Mesendoderm (in vitro differentiated cells): Measurements from ENCODE around the gene SNX19.

ENCODE experiments used
- DNase-seq: peaks from one replicate; pipeline ENCODE4 v3.0.0; 2013
- H2AK5ac ChIP-seq: 2 replicates; pipeline ENCODE4 v1.6.1; 2013; ENCODE audit warnings: low read length, inconsistent platforms
- H2BK120ac ChIP-seq: 2 replicates; pipeline ENCODE4 v1.6.1; 2013; ENCODE audit warnings: low read depth, mild to moderate bottlenecking, low read length, moderate library complexity, mixed read lengths
- H2BK15ac ChIP-seq: replicated peaks from 2 replicates; pipeline ENCODE4 v1.6.1; 2013; ENCODE audit warnings: low read depth, mild to moderate bottlenecking, moderate library complexity
- H2BK5ac ChIP-seq: 2 replicates; pipeline ENCODE4 v1.6.1; 2013; ENCODE audit warnings: low read length, inconsistent platforms
- H3K18ac ChIP-seq: 2 replicates; pipeline ENCODE4 v1.6.1; 2013; ENCODE audit warnings: mild to moderate bottlenecking, low read length, mixed read lengths
- H3K23ac ChIP-seq: one replicate; pipeline ENCODE4 v1.6.1; 2013; ENCODE audit warnings: low read length
- H3K27ac ChIP-seq: 2 replicates; pipeline ENCODE4 v1.5.1; 2013; ENCODE audit warnings: low read depth, mild to moderate bottlenecking, inconsistent platforms, low read length, moderate library complexity
- H3K27me3 ChIP-seq: 2 replicates; pipeline ENCODE4 v1.6.1; 2013; ENCODE audit warnings: low read length, control low read depth, mild to moderate bottlenecking, inconsistent platforms; ENCODE audit not compliant: insufficient read depth, poor library complexity
- H3K36me3 ChIP-seq: 2 replicates; pipeline ENCODE4 v1.6.1; 2013; ENCODE audit warnings: low read length, inconsistent platforms; ENCODE audit not compliant: control insufficient read depth, insufficient read depth
- H3K4ac ChIP-seq: one replicate; pipeline ENCODE4 v1.6.1; 2013; ENCODE audit warnings: low read depth, mild to moderate bottlenecking, low read length, moderate library complexity
- H3K4me1 ChIP-seq: 2 replicates; pipeline ENCODE4 v1.6.1; 2013; ENCODE audit warnings: low read depth, low read length, inconsistent platforms; ENCODE audit not compliant: control insufficient read depth
- H3K4me2 ChIP-seq: 2 replicates; pipeline ENCODE4 v1.6.1; 2013; ENCODE audit warnings: low read length
- H3K4me3 ChIP-seq: 2 replicates; pipeline ENCODE4 v1.5.1; 2013; ENCODE audit warnings: mild to moderate bottlenecking, low read length
- H3K56ac ChIP-seq: one replicate; pipeline ENCODE4 v1.6.1; 2013; ENCODE audit warnings: low read length
- H3K79me1 ChIP-seq: 2 replicates; pipeline ENCODE4 v1.6.1; 2013; ENCODE audit warnings: low read length, inconsistent platforms
- H3K79me2 ChIP-seq: 2 replicates; pipeline ENCODE4 v1.6.1; 2013; ENCODE audit warnings: mild to moderate bottlenecking, low read length; ENCODE audit not compliant: control insufficient read depth, insufficient read depth
- H3K9ac ChIP-seq: 2 replicates; pipeline ENCODE4 v1.6.1; 2013; ENCODE audit warnings: low read length, inconsistent platforms
- H4K5ac ChIP-seq: one replicate; pipeline ENCODE4 v1.6.1; 2013; ENCODE audit warnings: low read length
- H4K8ac ChIP-seq: one replicate; pipeline ENCODE4 v1.6.1; 2013; ENCODE audit warnings: low read depth, mild to moderate bottlenecking, control low read depth, low read length, moderate library complexity
- WGBS: extraction: QIAGEN DNeasy Blood & Tissue Kit; methylation state at CpG from one replicate; pipeline ENCODE4 v1.1.7; 2013; ENCODE audit warnings: low lambda C conversion rate, missing lambda C conversion rate; ENCODE audit not compliant: insufficient coverage; ENCODE audit errors: extremely low coverage; 5-methylcytosine and 5-hydroxymethylcytosine counted together

The SNX19 gene

DNA sequence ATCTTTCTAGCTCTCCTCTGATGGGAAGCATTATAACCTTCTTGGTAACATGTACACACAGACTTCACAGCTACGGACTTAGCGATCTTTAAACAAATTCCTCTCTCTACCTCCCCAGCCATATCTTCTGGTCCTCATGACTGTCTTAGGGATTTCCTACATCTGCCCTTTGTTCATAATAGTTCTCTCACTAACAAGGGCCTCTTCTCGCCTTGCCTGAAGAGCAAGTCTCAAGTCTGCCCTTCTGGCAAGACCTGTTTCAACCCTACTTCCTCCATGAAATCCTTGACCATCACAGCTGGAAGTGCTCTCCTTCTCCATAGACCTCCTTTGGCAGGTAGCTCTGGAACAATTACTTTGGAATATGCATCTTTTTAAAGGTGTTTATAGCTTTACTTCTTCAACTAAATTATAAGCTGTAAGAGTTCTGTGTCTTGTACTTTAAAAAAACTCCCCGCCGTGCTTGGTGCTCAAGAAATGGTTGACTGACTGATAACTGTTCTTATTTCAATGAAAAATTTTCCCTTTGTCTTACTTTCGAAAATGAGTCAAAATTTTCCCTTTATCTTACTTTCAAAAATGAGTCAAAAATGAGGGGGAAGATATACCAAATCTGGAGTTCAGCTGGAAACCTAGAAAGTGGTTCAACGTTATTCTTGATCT lies 34.7 kb downstream of the SNX19 start:
- H3K4me2 ChIP-seq: no peak overlapping the region
- H2BK15ac ChIP-seq: no peak overlapping the region
- DNase-seq: no peak
- no peak overlapping the region for H3K56ac ChIP-seq
- no peak overlapping the region for H2AK5ac ChIP-seq
- no peak overlapping the region for H4K5ac ChIP-seq
- H3K27ac ChIP-seq: no peak overlapping the region
- no peak overlapping the region for H3K4ac ChIP-seq
- H3K4me3 ChIP-seq: no peak overlapping the region
- no peak overlapping the region for H2BK120ac ChIP-seq
- WGBS: no CpG with 5 or more reads among the region's 7 CpGs
- H3K9ac ChIP-seq: no peak overlapping the region
- no peak overlapping the region for H3K23ac ChIP-seq
- H2BK5ac ChIP-seq: no peak overlapping the region
- H3K36me3 ChIP-seq: peaks cover 6% of the 10 kb centered on the region
- H3K79me2 ChIP-seq: no peaks in the 10 kb centered on the region
- no peak overlapping the region for H4K8ac ChIP-seq
- peaks cover 8% of the 10 kb centered on the region for H3K4me1 ChIP-seq
- no peaks in the 10 kb centered on the region for H3K27me3 ChIP-seq
- H3K18ac ChIP-seq: no peak overlapping the region
- no peaks in the 10 kb centered on the region for H3K79me1 ChIP-seq

DNA sequence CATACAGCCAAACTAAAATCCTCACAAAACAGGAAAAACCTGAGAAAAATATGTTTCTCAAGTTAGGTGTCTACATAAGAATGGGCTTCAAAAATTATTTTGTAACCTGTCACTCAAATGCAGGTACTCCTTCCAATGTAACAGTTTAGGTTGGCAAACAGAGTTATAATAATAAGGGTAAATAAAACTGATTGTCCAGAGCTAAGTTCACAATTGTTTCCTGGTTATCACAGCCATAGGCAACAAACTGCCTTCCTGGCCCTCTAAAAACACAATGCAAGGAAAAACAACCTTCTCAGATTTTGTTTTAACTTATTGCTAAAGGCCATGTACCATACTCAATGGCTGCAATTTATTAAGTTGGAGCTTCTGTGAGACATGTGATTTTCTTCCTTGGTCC lies 36.4 kb downstream of the SNX19 start:
- Histone ChIP-seq H3K79me1 (no peaks in the 10 kb centered on the region), H3K79me2 (no peaks in the 10 kb centered on the region), H3K27ac (no peak overlapping the region), H2BK5ac (no peak overlapping the region), H4K8ac (no peak overlapping the region), H3K4ac (no peak overlapping the region), H3K36me3 (peaks cover 6% of the 10 kb centered on the region), H3K23ac (no peak overlapping the region), H3K27me3 (no peaks in the 10 kb centered on the region), H3K9ac (no peak overlapping the region), H3K18ac (no peak overlapping the region), H3K4me2 (no peak overlapping the region), H2BK120ac (no peak overlapping the region), H2AK5ac (no peak overlapping the region), H2BK15ac (no peak overlapping the region), H3K4me1 (peaks cover 13% of the 10 kb centered on the region), H3K4me3 (no peak overlapping the region), H3K56ac (no peak overlapping the region), H4K5ac (no peak overlapping the region)
- DNase-seq: no peak

DNA sequence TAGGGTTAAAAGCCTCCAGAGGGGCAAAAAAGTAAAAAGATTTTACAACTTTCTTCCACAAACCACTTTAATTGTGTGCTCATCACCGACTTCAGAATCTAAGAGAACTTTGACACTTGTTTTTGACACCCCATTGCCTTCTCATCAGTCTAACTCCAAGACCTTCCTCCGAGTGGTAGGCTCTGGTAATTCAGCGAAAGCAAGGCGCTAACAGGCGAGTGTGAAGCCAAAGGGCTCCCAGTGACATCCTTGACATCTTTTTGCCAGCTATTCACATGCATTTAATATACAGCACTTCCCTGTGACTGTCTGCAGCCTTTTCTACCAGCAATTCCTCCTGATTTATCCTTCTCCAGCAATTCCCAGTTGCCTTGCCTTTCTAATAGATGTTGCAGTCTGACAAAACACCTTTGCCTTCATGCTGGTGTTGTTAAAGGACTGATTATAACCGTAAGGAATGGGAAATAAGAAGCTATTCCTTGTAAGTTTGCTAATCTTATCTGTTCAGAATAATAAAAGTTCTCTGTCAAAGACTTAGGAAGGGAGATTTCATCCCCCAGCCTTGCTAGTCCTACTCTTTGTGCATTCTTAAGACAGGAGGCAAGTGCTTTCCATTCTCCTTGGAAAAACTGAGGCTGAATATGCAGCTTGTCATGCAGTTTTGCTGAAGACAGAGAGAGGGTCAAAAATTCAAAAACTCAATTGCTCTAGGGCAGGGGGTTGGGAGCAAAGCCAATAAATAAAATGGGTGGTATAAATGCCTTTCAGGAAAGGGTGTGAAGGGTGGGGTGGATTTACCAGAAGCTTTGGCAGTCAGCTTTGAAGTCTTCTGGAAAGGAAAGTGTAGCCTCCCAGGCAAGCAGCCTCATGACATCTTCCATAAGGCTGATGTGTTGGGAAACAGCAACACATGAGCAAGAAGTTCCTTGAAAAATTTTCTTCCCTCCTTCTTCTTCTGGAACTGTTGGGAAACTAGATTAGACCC lies 39.1 kb downstream of the SNX19 start:
- Histone ChIP-seq H3K27ac (peak overlapping the region; percentile 74), H4K8ac (no peak overlapping the region)
- WGBS: no CpG with 5 or more reads among the region's 6 CpGs

DNA sequence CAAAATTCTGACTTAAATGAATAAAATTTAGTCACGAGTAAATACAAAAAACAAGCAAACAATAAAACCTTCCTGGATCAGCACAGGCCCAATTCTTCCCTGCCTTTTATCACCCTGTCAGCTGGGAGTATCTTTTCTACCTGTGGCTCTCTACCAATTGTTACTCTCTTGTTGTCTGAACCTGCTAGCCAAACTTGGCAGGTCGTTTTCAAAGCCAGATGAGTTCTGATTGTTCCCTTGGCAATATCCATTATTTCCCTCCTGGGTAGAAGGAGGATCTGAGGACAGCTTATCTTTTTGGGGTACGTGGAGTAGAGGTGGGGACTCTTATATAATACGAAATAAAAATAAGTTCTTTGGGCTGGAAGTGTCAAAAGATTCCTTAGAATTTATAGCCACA lies 40.2 kb downstream of the SNX19 start:
- H3K79me2 ChIP-seq: no peaks in the 10 kb centered on the region
- no peaks in the 10 kb centered on the region for H3K79me1 ChIP-seq
- H3K36me3 ChIP-seq: peaks cover 6% of the 10 kb centered on the region
- H3K18ac ChIP-seq: peak overlapping the region; percentile 69
- no peak overlapping the region for H2BK5ac ChIP-seq
- no peaks in the 10 kb centered on the region for H3K27me3 ChIP-seq
- peak overlapping the region; percentile 52 for H3K27ac ChIP-seq
- no CpG with 5 or more reads among the region's 4 CpGs for WGBS
- no peak overlapping the region for H3K9ac ChIP-seq
- peak; percentile 80 for DNase-seq
- no peak overlapping the region for H3K23ac ChIP-seq
- no peak overlapping the region for H3K56ac ChIP-seq
- H3K4me2 ChIP-seq: no peak overlapping the region
- no peak overlapping the region for H4K5ac ChIP-seq
- H3K4ac ChIP-seq: no peak overlapping the region
- H2BK15ac ChIP-seq: no peak overlapping the region
- H4K8ac ChIP-seq: no peak overlapping the region
- no peak overlapping the region for H2BK120ac ChIP-seq
- no peak overlapping the region for H3K4me3 ChIP-seq
- no peak overlapping the region for H2AK5ac ChIP-seq
- H3K4me1 ChIP-seq: peaks cover 13% of the 10 kb centered on the region

More for the DNA sequence above, 39.1 kb downstream of the SNX19 start:
- Histone ChIP-seq H3K4me2 (no peak overlapping the region), H3K18ac (peak overlapping the region; percentile 69), H2BK15ac (no peak overlapping the region), H3K56ac (peak overlapping the region; percentile 35), H3K23ac (no peak overlapping the region), H2BK5ac (peak overlapping the region; percentile 6), H3K9ac (no peak overlapping the region), H3K4me3 (no peak overlapping the region), H3K79me2 (no peaks in the 10 kb centered on the region), H3K4ac (peak overlapping the region; percentile 62), H4K5ac (no peak overlapping the region), H3K27me3 (no peaks in the 10 kb centered on the region), H3K36me3 (peaks cover 6% of the 10 kb centered on the region), H2BK120ac (no peak overlapping the region), H3K4me1 (peaks cover 13% of the 10 kb centered on the region), H2AK5ac (no peak overlapping the region), H3K79me1 (no peaks in the 10 kb centered on the region)
- peak; percentile 58 for DNase-seq

DNA sequence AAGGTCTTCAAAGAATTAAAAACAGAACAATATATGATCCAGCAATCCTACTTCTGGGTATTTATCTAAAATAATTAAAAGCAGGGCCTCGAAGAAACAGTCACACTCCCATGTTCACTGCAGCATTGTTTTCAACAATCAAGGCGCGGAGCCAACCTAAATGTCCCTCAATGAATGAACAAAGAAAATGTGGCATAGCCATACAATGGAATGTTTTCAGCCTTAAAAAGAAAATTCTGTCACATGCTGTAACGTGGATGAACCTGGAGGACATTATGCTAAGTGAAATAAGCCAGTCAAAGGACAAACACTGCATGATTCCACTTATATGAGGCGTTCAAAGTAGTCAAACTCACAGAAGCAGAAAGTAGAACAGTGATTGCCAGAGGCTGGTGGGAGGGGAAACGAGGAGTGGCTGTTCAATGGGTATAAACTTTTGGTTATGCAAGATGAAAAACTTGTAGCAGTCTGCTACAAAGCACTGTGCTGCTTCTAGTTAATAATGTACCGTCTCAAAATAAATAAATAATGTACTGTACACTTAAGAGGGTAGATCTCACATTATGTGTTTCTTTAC lies 41.2 kb downstream of the SNX19 start:
- no peak overlapping the region for H2AK5ac ChIP-seq
- peak overlapping the region; percentile 9 for H3K56ac ChIP-seq
- H3K4me1 ChIP-seq: peaks cover 13% of the 10 kb centered on the region
- H2BK120ac ChIP-seq: no peak overlapping the region
- H3K4ac ChIP-seq: peak overlapping the region; percentile 8
- H3K36me3 ChIP-seq: peaks cover 6% of the 10 kb centered on the region
- no peak for DNase-seq
- H4K5ac ChIP-seq: no peak overlapping the region
- no peaks in the 10 kb centered on the region for H3K27me3 ChIP-seq
- no peak overlapping the region for H3K9ac ChIP-seq
- H3K79me2 ChIP-seq: no peaks in the 10 kb centered on the region
- H3K18ac ChIP-seq: peak overlapping the region; percentile 40
- no CpG with 5 or more reads among the region's 7 CpGs for WGBS
- no peak overlapping the region for H3K4me3 ChIP-seq
- H2BK5ac ChIP-seq: no peak overlapping the region
- H4K8ac ChIP-seq: no peak overlapping the region
- no peak overlapping the region for H2BK15ac ChIP-seq
- H3K4me2 ChIP-seq: no peak overlapping the region
- no peak overlapping the region for H3K27ac ChIP-seq
- no peak overlapping the region for H3K23ac ChIP-seq
- H3K79me1 ChIP-seq: no peaks in the 10 kb centered on the region
